Activated naive CD4-positive, alpha-beta T cell treated with anti-CD3 and anti-CD28 coated beads for 36 hours (primary cell): ENCODE results near the gene IGF2. TPM values are rescaled to one million over a fixed set of nuclear protein-coding genes. Genes with fewer than 3 reads are reported as not detected.
"Not testable (repeated sequence)": the region's sequence is repeated elsewhere in the genome, so short reads cannot be mapped to it uniquely, and the experiment has no call there.

Experiments used
- CTCF ChIA-PET: fragments of 350-600 bp; sonication (Branson Sonifier 250); formaldehyde crosslinking; loops from one replicate; lab custom pipeline; 2021; ENCODE audit warnings: antibody characterized with exemption; lab: Charles Lee
- DNase-seq: peaks from one replicate; pipeline ENCODE4 v3.0.0-alpha.2; 2020
- H3K27ac Mint-ChIP-seq: one replicate; pipeline ENCODE4 v1.8.0; 2021; ENCODE audit warnings: mild to moderate bottlenecking, mixed read lengths
- H3K27me3 Mint-ChIP-seq: one replicate; pipeline ENCODE4 v1.8.0; 2021; ENCODE audit warnings: low read depth, mixed read lengths
- H3K36me3 Mint-ChIP-seq: one replicate; pipeline ENCODE4 v1.8.0; 2021; ENCODE audit warnings: low read depth, mixed read lengths
- H3K4me1 Mint-ChIP-seq: one replicate; pipeline ENCODE4 v1.8.0; 2021; ENCODE audit warnings: low read depth, mixed read lengths
- H3K4me3 Mint-ChIP-seq: one replicate; pipeline ENCODE4 v1.8.0; 2021; ENCODE audit warnings: mild to moderate bottlenecking, moderate library complexity, mixed read lengths
- H3K9me3 Mint-ChIP-seq: one replicate; pipeline ENCODE4 v1.8.0; 2021; ENCODE audit warnings: mixed read lengths
- intact Hi-C: fragments of 100-400 bp; cut with micrococcal nuclease; formaldehyde crosslinking; loops from one replicate; pipeline ENCODE4 v1.15.1; 2023
- total RNA-seq, 2 experiments: library from RNA; stranded (reverse); gene quantifications; one replicate each; pipeline ENCODE4 v1.2.3, GENCODE V29; 2021

Gene IGF2
- total RNA-seq, 2 experiments from 2014 or later: 0.21 to 0.37 TPM

DNA sequence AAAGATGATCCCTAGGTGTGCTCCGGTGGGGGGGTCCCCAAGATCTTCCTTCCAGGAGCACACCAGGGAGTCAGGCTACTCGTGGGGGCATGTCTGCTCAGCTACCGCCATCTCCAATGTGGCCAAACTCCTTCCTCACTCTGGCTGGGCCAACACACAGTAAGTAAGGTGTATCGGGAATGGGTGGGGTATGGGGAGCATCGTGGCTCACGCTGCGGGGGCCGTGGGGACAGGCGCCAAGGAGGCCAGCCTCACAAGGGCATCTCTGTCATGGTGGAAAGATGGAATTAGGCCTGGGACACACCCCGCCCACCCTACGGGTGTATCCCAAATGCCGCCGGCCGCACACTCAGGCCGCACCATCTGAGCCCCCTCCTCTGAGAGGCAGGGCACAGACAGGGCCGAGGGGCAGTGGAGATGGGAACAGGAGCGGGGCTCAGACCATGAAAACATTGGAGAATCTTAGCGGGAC lies 8.3 kb downstream of the IGF2 start:
- Mint-ChIP-seq H3K4me1 (no peaks in the 10 kb centered on the region), H3K36me3 (no peaks in the 10 kb centered on the region), H3K27ac (no peak overlapping the region), H3K27me3 (peaks cover 37% of the 10 kb centered on the region), H3K4me3 (no peak overlapping the region), H3K9me3 (peaks cover 3% of the 10 kb centered on the region)
- CTCF ChIA-PET: interaction anchor here (0.8 kb wide), 1 partner anchor 21 kb away, joined by 3 read pairs; no protein-coding TSS in a partner anchor
- DNase-seq: no peak
- intact Hi-C loops: no loop called here

DNA sequence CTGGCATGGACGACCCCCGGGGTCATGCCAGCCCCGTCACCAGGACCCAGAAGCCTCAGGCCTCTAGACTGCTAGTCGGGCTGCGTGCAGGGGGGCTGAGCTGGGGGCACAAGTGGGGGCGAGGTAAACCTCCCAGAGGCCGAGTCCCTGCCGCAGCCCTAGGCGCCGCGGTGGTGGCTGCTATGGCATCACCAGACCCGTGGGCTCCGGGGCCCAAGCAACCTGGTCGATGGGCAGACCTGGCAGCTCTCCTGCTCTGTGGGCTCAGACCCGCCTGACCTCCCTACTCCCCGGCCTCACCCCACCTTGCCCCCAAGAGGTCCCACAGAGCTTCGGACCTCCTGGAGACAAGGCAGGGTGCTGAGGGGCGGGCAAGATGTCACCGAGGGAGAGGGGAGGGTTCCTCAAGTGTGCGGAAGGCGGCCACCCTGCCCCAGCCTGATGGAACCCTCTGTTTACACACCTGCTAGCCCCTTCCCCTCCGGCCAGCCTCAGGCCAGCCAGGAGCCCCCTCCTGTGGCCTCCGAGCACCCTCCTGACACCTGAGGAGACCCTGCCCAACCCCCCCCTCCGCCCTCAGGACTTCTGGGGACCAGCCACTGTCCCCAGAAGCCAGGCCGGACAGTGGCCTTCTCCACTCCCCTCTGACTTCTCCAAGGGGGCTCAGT lies 9.4 kb downstream of the IGF2 start:
- Mint-ChIP-seq H3K9me3 (peaks cover 3% of the 10 kb centered on the region), H3K4me1 (no peaks in the 10 kb centered on the region), H3K27ac (no peak overlapping the region), H3K36me3 (no peaks in the 10 kb centered on the region), H3K4me3 (no peak overlapping the region), H3K27me3 (peaks cover 30% of the 10 kb centered on the region)
- CTCF ChIA-PET: interaction anchor here (0.8 kb wide), 1 partner anchor 22 kb away, joined by 3 read pairs; no protein-coding TSS in a partner anchor
- intact Hi-C loops: no loop called here
- no peak for DNase-seq

DNA sequence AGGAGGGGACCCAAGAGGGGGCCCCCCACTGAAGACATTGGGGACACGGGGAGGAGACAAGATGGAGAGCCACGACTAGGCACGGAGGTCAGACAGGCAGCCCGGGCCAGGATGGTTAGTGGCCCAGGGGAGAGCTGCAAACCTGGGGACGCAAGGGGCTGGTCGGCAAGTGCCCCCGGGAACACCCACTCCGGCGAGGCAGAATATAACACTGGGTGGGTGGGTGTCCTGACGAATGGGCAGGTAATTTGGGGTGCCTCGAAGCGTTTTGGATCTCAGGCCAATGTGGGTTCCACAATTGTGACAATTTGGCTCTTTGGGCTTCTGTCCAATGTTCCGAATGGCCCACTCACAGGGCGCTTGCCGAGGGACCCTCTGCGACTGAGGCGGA lies 9.9 kb downstream of the IGF2 start:
- Mint-ChIP-seq H3K9me3 (peaks cover 3% of the 10 kb centered on the region), H3K4me3 (no peak overlapping the region), H3K36me3 (no peaks in the 10 kb centered on the region), H3K27me3 (peaks cover 27% of the 10 kb centered on the region), H3K4me1 (no peaks in the 10 kb centered on the region), H3K27ac (no peak overlapping the region)
- no peak for DNase-seq
- CTCF ChIA-PET: no interaction called here
- intact Hi-C loops: no loop called here

DNA sequence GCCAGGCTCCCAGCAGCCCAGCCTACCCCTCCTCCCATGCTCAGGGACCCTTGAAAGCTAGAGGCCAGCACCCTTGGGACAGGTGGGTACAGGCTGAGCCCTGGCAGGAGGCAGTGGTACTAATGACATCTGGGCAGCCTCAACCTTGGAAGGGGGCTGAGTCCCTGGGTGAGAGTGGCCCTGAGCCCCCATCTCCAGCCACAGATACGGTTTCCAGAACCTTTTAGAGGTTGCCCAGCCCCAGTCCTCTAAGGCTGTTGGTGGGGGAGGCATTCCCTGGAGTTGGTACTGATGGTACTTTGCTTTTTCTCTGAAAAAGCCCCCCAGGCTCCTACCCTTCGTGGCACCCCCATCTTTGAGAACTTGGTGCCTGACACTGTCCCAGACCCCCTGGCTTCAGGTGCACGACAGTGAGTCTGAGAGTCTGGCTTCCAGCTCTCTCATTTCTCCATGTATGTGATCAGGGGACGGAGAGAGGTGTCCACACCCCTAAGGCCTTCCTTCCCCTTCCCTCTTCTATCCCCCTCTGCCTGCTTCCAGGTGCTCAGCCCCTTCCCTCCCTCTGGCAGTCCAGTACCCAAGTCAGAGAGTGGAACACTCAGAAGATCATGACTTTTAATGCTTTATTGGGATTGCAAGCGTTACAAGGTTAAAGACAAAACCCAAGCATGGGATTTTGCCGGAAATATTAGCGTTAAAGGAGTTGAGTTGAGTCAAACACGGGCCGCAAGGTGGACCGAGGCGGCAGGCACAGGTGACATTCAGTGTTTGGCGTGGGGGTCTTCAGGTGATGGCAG lies 10.5 kb downstream of the IGF2 start:
- Mint-ChIP-seq H3K9me3 (peaks cover 3% of the 10 kb centered on the region), H3K27ac (no peak overlapping the region), H3K4me1 (no peaks in the 10 kb centered on the region), H3K4me3 (no peak overlapping the region), H3K27me3 (peaks cover 24% of the 10 kb centered on the region), H3K36me3 (no peaks in the 10 kb centered on the region)
- no peak for DNase-seq
- CTCF ChIA-PET: no interaction called here
- intact Hi-C loops: no loop called here

DNA sequence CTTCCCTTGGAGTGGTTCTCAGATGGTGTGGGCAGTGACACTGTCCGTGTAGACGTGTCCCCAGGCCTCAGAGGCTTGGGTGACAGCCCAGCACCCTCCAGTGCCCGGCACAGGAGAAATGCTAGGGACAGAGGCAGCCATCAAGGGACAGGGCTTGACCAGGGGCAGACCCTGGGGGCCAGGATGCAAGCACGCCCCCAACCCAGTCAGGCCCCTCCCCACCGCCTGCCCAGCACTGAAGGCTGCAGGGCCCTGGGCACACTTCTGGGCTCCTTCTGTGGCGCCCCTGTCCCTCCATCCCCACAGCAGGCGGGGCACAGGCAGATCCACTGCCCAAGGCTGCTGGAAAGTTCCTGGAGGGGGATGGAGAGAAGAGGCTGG lies 11.1 kb downstream of the IGF2 start:
- Mint-ChIP-seq H3K27ac (no peak overlapping the region), H3K4me1 (no peaks in the 10 kb centered on the region), H3K4me3 (no peak overlapping the region), H3K36me3 (no peaks in the 10 kb centered on the region), H3K9me3 (peaks cover 3% of the 10 kb centered on the region), H3K27me3 (peaks cover 19% of the 10 kb centered on the region)
- intact Hi-C loops: no loop called here
- CTCF ChIA-PET: interaction anchor here (1.0 kb wide), 1 partner anchor 22 kb away, joined by 3 read pairs; no protein-coding TSS in a partner anchor
- DNase-seq: no peak

DNA sequence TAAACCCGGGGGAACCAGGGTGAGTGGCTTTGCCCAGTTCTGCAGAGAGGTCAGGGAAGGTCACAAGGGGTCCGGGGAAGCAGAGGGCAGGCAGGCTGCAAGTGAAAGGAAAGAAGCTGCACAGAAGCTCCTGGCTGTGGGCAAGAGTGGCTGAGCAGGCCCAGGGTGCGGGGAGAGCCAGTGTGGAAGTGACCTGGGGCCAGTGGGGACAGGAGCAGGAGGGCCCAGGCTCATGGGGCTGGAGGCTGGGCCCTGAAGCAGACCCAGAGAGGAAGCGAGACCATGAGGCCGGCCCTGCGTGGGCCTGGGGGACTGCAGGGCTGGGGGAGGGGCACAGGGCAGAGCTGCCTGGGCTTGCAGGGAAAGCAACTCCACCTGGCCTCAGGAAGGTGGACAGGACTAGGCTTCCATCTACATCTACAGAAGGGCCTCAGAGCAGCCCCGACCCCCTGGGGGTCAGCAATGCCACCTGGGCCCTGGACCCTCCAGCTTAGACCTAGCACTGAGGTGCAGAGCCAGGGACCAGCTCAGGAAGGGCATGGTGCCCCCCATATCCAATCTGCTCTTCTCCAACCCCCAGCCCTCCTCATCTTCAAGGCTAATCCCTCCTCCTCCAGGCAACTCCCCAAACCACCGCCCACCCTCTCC lies 11.6 kb downstream of the IGF2 start:
- no peak overlapping the region for H3K27ac Mint-ChIP-seq
- no peaks in the 10 kb centered on the region for H3K36me3 Mint-ChIP-seq
- intact Hi-C loops: no loop called here
- peaks cover 3% of the 10 kb centered on the region for H3K9me3 Mint-ChIP-seq
- H3K4me3 Mint-ChIP-seq: no peak overlapping the region
- no peak for DNase-seq
- CTCF ChIA-PET: interaction anchor here (1.0 kb wide), 1 partner anchor 22 kb away, joined by 3 read pairs; no protein-coding TSS in a partner anchor
- no peaks in the 10 kb centered on the region for H3K4me1 Mint-ChIP-seq
- peaks cover 14% of the 10 kb centered on the region for H3K27me3 Mint-ChIP-seq

DNA sequence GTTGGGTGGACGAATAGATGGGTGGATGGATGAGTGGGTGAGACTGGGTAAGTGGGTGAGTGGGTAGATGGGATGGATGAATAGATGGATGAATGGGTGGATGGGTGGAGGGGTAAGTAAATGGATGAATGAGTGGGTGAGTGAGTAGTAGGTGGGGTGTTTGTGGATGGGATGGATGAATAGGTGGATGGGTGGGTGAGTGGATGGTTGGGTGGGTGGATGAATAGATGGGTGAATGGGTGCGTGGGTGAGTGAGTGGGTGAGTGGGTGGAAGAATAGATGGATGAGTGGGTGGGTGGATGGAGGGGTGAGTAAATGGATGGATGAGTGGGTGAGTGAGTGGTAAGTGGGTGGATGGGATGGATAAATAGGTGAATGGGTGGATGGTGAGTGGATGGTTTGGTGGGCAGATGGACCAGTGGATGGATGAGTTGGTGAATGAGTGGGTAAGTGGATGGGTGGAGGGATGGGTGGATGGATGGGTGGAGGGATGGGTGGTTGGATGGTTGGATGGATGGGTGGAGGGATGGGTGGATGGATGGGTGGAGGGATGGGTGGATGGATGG lies 12.6 kb downstream of the IGF2 start:
- Mint-ChIP-seq H3K27ac (no peak overlapping the region), H3K36me3 (no peaks in the 10 kb centered on the region)

DNA sequence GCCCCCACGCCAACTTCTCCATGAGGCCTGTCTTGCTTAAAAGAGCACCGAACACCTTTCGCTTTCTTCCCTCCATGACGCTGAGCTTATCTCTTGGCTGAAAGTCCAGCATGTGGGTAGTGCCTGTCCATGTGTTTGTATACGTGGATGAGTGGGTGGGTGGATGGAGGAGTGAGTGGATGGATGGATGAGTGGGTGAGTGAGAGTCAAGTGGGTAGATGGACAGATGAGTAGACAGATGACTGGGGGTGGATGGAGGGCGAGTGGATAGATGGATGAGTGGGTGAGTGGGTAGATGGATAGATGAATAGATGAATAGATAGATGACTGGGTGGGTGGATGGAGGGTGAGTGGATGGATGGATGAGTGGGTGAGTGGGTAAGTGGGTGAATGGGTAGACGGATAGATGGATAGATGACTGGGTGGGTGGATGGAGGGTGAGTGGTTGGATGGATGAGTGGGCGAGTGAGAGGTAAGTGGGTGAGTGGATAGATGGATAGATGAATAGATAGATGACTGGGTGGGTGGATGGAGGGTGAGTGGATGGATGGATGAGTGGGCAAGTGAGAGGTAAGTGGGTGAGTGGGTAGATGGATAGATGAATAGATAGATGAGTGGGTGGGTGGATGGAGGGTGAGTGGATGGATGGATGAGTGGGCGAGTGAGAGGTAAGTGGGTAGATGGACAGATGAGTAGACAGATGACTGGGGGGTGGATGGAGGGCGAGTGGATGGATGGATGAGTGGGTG lies 14.3 kb downstream of the IGF2 start:
- not testable (repeated sequence) for H3K27me3 Mint-ChIP-seq
- CTCF ChIA-PET: interaction anchor here (1.1 kb wide), 1 partner anchor 89 kb away, joined by 3 read pairs; no protein-coding TSS in a partner anchor

More for the DNA sequence above, 12.6 kb downstream of the IGF2 start:
- intact Hi-C loops: no loop called here
- H3K27me3 Mint-ChIP-seq: peaks cover 7% of the 10 kb centered on the region
- no peak for DNase-seq
- CTCF ChIA-PET: no interaction called here
- H3K4me1 Mint-ChIP-seq: no peaks in the 10 kb centered on the region
- H3K9me3 Mint-ChIP-seq: peaks cover 2% of the 10 kb centered on the region
- H3K4me3 Mint-ChIP-seq: no peak overlapping the region

DNA sequence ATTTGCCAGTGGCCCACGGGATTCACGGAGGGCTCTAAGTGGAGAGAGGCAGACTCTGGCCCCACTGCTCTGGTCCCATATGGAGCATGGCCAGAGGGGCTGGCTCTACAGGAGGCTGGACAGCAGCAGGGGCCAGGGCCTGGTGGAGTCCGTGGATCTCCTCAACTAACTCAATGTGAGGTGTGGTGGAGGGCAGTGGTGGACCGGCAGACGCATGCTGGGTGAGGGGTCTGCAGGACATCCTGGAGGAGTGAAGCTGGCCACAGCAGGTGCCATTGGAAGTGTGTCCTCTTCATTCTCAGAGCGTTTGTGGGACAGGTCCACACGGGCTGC lies 15.6 kb downstream of the IGF2 start:
- H3K9me3 Mint-ChIP-seq: no peaks in the 10 kb centered on the region
- no peaks in the 10 kb centered on the region for H3K4me1 Mint-ChIP-seq
- H3K4me3 Mint-ChIP-seq: no peak overlapping the region
- intact Hi-C loops: no loop called here
- H3K27me3 Mint-ChIP-seq: peaks cover 3% of the 10 kb centered on the region
- CTCF ChIA-PET: interaction anchor here (1.1 to 1.9 kb wide), 2 partner anchors 28 to 88 kb away, joined by 3 to 9 read pairs; no protein-coding TSS in a partner anchor
- no peak overlapping the region for H3K27ac Mint-ChIP-seq
- no peak for DNase-seq
- no peaks in the 10 kb centered on the region for H3K36me3 Mint-ChIP-seq

More for the DNA sequence above, 14.3 kb downstream of the IGF2 start:
- intact Hi-C loops, H3K4me3 Mint-ChIP-seq, H3K9me3 Mint-ChIP-seq, DNase-seq, H3K4me1 Mint-ChIP-seq, H3K36me3 Mint-ChIP-seq, H3K27ac Mint-ChIP-seq: not testable (repeated sequence)

DNA sequence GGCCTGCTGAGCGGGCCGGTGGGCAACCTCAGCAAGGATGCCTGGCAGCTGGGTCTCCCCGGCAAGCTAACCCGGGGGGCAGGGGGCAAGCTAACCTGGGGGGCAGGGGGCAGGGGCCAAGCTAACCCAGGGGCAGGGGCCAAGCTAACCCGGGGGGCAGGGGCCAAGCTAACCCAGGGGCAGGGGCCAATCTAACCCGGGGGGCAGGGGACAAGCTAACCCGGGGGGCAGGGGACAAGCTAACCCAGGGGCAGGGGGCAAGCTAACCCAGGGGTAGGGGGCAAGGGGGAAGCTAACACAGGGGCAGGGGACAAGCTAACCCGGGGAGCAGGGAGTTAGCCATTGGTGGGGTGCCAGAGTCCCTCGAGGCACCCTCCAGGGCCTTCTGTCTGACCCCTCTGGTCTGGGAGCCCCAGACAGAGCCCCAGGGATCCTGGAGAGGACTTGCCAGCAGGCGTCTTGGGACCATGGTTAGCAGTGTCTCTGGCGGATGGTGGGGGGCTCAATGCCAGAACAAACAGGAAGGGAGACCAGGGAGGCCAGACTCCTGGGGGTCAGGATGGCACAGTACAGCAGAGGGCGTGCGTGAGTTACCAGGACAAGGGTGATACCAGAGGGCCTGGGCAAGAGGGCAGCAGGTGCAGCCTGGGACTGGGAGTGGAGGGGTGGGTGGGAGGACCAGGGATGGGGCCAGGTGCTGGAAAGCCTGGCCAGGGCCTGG lies 16.1 kb downstream of the IGF2 start:
- Mint-ChIP-seq H3K4me3 (no peak overlapping the region), H3K9me3 (no peaks in the 10 kb centered on the region), H3K4me1 (no peaks in the 10 kb centered on the region), H3K27me3 (peaks cover 3% of the 10 kb centered on the region), H3K36me3 (no peaks in the 10 kb centered on the region), H3K27ac (no peak overlapping the region)
- no peak for DNase-seq
- intact Hi-C loops: no loop called here
- CTCF ChIA-PET: interaction anchor here (1.9 kb wide), 1 partner anchor 29 kb away, joined by 9 read pairs; no protein-coding TSS in a partner anchor

DNA sequence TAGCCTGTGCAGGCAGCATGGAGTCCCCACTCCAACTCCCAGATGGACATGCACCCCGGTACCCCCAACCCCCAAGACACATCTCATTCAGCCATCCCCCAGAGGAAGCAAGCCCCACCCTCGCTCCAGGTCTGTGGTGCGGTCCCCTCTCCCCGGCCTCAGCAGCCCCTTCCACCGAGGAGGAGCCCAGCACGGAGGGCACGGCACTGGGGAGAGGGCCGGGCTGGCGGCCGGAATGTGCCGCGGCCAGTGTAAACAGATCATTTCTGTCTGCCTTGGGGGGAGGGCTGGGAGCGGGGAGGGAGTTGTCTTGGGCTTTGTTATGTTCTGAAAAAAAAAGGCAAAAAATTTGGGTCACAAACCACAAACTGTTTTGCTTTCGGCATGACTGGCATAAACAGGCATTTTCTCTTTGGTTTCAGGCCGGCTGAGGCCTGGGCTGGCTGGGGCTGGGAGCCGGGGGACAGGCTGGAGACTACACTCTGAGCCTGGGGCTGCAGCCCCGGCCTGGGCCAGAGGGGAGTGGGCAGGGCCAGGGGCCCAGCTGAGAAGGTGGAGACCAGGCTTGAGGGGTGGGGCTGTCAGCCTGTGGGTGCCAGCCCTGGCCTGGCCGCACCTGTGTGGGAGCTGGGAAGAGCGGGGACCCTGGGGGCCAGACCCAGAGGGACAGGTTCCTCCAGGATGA lies 16.8 kb downstream of the IGF2 start:
- intact Hi-C loops: no loop called here
- no peak for DNase-seq
- H3K36me3 Mint-ChIP-seq: no peaks in the 10 kb centered on the region
- H3K27me3 Mint-ChIP-seq: peaks cover 3% of the 10 kb centered on the region
- no peak overlapping the region for H3K27ac Mint-ChIP-seq
- no peak overlapping the region for H3K4me3 Mint-ChIP-seq
- H3K9me3 Mint-ChIP-seq: no peaks in the 10 kb centered on the region
- H3K4me1 Mint-ChIP-seq: no peaks in the 10 kb centered on the region
- CTCF ChIA-PET: interaction anchor here (1.9 kb wide), 1 partner anchor 29 kb away, joined by 9 read pairs; no protein-coding TSS in a partner anchor
